ENCODE data around the gene ILRUN.
"Not testable (repeated sequence)": the region's sequence is repeated elsewhere in the genome, so short reads cannot be mapped to it uniquely, and the experiment has no call there.

ILRUN gene

DNA sequence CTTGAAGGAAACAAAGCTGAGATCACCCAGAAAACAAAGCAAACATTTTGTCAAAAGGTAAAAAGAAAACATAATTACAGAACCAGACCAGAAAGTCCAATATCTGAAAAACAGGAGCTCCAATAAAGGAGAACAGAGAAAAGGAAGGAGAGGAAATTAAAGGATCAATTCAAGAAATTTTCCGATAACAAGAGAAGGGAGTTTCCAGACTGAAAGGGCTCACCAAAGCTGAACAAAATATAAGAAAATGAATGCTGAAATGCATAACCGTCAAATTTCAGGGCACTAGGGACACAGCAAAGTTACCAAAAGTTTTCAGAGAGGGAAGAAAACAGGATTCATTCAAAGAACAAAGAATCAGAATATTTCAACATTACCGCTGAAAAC, 23.9 kb downstream of the ILRUN start:
- Histone ChIP-seq H3K79me2 (ENCODE audit: insufficient read depth, low read depth) (peaks cover 99% of the 10 kb centered on the region), H3K9ac (peak overlapping the region; percentile 50; the same call in 1 of the 2 replicates), H3K27me3 (ENCODE audit: insufficient read depth, low read depth) (no peaks in the 10 kb centered on the region), H3K36me3 (ENCODE audit: insufficient read depth) (no peaks in the 10 kb centered on the region), H3K4me3 (IDR thresholded peaks at IDR 0.05; ENCODE audit: insufficient read depth, low read depth, low read length) (no peak overlapping the region), H2AFZ (ENCODE audit: low read depth) (no peak overlapping the region), H4K20me1 (ENCODE audit: insufficient read depth) (no peaks in the 10 kb centered on the region), H3K27ac (peak overlapping the region; percentile 85), H3K4me1 (ENCODE audit: low read depth, poor library complexity, severe bottlenecking) (peaks cover 60% of the 10 kb centered on the region), H3K4me2 (peak overlapping the region; percentile 52)
- TF ChIP-seq, protein P1, sequence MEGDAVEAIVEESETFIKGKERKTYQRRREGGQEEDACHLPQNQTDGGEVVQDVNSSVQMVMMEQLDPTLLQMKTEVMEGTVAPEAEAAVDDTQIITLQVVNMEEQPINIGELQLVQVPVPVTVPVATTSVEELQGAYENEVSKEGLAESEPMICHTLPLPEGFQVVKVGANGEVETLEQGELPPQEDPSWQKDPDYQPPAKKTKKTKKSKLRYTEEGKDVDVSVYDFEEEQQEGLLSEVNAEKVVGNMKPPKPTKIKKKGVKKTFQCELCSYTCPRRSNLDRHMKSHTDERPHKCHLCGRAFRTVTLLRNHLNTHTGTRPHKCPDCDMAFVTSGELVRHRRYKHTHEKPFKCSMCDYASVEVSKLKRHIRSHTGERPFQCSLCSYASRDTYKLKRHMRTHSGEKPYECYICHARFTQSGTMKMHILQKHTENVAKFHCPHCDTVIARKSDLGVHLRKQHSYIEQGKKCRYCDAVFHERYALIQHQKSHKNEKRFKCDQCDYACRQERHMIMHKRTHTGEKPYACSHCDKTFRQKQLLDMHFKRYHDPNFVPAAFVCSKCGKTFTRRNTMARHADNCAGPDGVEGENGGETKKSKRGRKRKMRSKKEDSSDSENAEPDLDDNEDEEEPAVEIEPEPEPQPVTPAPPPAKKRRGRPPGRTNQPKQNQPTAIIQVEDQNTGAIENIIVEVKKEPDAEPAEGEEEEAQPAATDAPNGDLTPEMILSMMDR (conservative IDR thresholded peaks at IDR 0.05; ENCODE audit: low read depth, low read length) = no peak

DNA sequence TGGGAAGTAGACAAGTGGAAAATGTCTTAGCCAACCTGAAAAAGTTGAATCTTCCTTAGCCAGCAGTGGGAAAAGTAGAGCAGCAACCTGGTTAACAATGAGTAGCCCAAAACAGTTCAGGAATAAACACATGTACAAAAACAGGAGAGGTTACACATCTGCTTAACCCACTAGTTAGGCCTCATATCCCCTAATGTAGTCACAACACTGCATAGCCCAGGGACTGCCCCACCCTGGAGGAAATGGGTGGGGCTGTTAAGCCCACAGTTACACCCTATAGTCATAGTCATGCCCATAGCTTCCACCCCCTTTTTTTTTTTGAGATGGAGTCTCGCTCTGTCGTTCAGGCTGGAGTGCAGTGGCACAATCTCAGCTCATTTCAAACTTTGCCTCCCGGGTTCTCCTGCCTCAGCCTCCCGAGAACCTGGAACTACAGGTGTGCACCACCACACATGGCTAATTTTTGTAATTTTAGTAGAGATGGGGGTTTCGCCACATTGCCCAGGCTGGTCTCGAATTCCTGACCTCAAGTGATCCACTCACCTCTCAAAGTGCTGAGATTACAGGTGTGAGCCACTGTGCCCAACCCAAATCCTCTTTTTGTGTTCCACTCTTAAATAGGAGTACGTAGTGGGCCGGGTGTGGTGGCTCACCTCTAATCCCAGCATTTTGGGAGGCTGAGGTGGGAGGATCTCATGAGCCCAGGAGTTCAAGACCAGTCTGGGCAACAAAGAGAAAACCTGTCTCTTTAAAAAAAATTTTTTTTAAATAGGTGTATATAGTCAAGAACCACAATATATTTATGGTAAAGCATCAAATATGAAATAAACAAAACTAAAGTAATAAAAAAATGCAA, 24.5 kb downstream of the ILRUN start:
- TF ChIP-seq, protein P1 (conservative IDR thresholded peaks at IDR 0.05; ENCODE audit: low read depth, low read length) = no peak
- Histone ChIP-seq H3K27me3 (ENCODE audit: insufficient read depth, low read depth) (no peaks in the 10 kb centered on the region), H3K9ac (peak overlapping the region; percentile 50; the same call in 1 of the 2 replicates), H3K4me2 (peak overlapping the region; percentile 52), H3K4me3 (IDR thresholded peaks at IDR 0.05; ENCODE audit: insufficient read depth, low read depth, low read length) (no peak overlapping the region), H3K79me2 (ENCODE audit: insufficient read depth, low read depth) (peaks cover 95% of the 10 kb centered on the region), H4K20me1 (ENCODE audit: insufficient read depth) (no peaks in the 10 kb centered on the region), H2AFZ (ENCODE audit: low read depth) (no peak overlapping the region), H3K27ac (peak overlapping the region; percentile 85), H3K4me1 (ENCODE audit: low read depth, poor library complexity, severe bottlenecking) (peaks cover 60% of the 10 kb centered on the region), H3K36me3 (ENCODE audit: insufficient read depth) (no peaks in the 10 kb centered on the region)

DNA sequence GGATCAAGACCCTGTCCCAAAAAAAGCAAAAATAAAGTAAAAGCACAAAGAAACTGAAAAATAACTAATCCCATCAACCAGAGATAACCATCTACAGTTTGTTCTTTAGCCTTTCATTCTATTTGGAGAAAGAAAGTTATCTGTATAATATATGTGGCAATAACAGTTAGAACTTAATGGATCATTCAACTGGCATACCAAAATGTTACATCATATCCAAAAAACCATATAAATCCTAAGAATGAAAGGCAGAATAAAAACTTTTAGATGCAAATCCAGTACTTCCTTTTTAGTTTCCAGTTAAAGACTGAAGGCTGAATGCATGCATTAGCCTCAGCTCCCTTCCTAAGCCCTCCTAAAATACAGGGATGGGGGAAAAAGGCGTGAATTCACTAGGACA, 25.2 kb downstream of the ILRUN start:
- Histone ChIP-seq H3K36me3 (ENCODE audit: insufficient read depth) (no peaks in the 10 kb centered on the region), H3K9ac (no peak overlapping the region), H3K79me2 (ENCODE audit: insufficient read depth, low read depth) (peaks cover 95% of the 10 kb centered on the region), H3K4me2 (peak overlapping the region; percentile 52; the same call in 1 of the 2 replicates), H2AFZ (ENCODE audit: low read depth) (no peak overlapping the region), H3K4me3 (IDR thresholded peaks at IDR 0.05; ENCODE audit: insufficient read depth, low read depth, low read length) (no peak overlapping the region), H4K20me1 (ENCODE audit: insufficient read depth) (no peaks in the 10 kb centered on the region), H3K27me3 (ENCODE audit: insufficient read depth, low read depth) (no peaks in the 10 kb centered on the region), H3K4me1 (ENCODE audit: low read depth, poor library complexity, severe bottlenecking) (peaks cover 60% of the 10 kb centered on the region), H3K27ac (peak overlapping the region; percentile 85)
- TF ChIP-seq, protein P1 (conservative IDR thresholded peaks at IDR 0.05; ENCODE audit: low read depth, low read length) = no peak

DNA sequence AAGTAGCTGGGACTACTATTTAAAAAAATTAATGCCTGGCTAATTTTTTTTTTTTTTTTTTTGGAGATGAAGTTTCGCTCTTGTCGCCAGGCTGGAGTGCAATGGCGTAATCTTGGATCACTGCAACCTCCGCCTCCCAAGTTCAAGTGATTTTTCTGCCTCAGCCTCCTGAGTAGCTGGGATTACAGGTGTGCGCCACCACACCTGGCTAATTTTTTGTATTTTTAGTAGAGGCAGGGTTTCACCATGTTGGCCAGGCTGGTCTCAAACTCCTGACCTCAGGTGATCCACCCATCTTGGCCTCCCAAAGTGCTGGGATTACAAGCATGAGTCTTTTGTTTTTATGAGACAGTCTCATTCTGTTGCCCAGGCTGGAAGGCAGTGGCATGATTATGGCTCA, 27.8 kb downstream of the ILRUN start:
- H3K4me3 ChIP-seq (IDR thresholded peaks at IDR 0.05; ENCODE audit: insufficient read depth, low read depth, low read length); H3K27ac ChIP-seq; H3K9ac ChIP-seq; H2AFZ ChIP-seq (ENCODE audit: low read depth); H3K27me3 ChIP-seq (ENCODE audit: insufficient read depth, low read depth); H3K4me2 ChIP-seq; H4K20me1 ChIP-seq (ENCODE audit: insufficient read depth); H3K36me3 ChIP-seq (ENCODE audit: insufficient read depth): not testable (repeated sequence)
- H3K4me1 ChIP-seq (ENCODE audit: low read depth, poor library complexity, severe bottlenecking) = peaks cover 60% of the 10 kb centered on the region
- H3K79me2 ChIP-seq (ENCODE audit: insufficient read depth, low read depth) = peaks cover 95% of the 10 kb centered on the region

Measured in KMS-11 (cell line).